GM19099 (cell line): Measurements from ENCODE around the gene TEX48.

Experiments used
- POLR2A ChIP-seq: IDR thresholded peaks from 3 replicates; pipeline ENCODE4 v1.6.1; 2011; ENCODE audit warnings: low read depth; ENCODE audit not compliant: insufficient read length; ENCODE audit errors: extremely low read depth

Gene TEX48

GRCh38 chr9:114680259-114681001, 1.6 kb downstream of the TEX48 start:
- no peak for TF ChIP-seq POLR2A

- TF ChIP-seq POLR2A, result no peak
Observed at GRCh38 chr9:114678795-114679194, 3.2 kb downstream of the TEX48 start.

DNA sequence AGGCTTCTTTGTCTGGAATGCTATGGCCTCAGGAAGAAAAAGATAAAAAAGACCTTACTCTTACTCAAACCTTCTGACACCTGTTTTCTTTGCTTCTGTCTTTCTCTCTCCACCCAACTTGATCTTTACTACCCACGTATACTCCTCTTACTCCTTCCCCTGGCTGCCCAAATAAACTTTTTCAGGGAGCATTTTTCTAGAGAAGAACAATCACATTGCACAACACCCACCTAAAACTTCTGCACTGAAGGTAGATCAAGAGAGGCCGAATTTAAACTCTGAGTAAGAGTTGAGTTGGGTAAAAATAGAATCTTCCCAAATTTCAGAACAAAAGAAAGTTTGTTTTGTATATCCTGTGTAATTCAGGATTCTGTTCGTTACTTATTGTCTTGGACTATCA, 3.9 kb downstream of the TEX48 start:
- no peak for TF ChIP-seq POLR2A

- TF ChIP-seq POLR2A, result no peak
Observed at GRCh38 chr9:114677418-114677817, 4.6 kb downstream of the TEX48 start.

DNA sequence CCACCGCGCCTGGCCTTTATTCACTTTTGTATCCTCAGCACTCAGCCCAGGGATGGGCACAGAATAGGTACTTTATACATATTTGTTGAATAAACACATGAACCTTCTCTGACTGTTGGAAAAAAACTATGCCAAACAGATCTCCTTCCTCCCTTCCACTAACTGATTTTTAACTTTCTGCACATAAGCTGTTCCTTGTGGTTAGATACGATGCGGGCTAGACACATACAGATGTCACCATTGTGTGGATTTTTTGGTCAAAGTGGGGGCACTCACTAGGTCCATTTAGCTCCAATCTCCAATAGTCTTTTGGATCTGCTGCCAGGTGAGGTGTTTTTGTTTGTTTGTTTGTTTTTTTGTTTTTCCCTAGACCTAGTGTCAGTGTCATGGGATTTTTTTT, 5.1 kb downstream of the TEX48 start:
- TF ChIP-seq POLR2A, result no peak

DNA sequence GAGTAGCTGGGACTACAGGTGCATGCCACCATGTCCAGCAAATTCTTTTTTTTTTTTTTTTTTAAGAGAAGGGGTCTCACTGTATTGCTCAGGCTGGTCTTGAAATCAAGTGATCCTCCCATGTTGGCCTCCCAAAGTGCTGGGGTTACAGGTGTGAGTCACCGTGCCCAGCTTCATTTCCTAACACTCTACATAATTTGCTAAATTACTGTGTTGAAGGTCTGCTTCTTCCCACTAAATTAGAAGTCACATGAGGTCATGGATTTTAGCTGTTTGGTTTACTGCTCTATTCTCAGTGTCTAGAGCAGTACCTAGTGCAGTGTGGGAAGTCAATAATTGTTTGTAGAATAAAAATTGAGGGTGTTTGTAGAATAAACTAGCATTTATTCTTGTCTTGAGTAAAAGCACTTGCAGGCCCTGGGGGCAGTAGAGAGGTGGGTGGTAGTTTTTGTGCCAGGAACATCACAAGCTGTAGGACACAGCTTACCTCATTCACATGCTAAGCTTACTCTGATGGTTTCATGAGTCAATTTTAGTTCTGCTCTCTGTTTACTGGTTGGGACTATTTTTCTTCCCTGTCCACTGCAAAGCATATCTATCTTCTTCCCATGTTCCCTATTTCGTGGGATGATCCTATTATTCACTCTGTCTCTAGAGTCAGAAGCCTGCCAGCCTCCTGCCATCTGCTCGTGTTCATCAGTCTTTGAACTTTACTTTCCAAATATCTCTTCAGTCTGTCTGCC, 7.0 kb downstream of the TEX48 start:
- TF ChIP-seq POLR2A, result no peak

DNA sequence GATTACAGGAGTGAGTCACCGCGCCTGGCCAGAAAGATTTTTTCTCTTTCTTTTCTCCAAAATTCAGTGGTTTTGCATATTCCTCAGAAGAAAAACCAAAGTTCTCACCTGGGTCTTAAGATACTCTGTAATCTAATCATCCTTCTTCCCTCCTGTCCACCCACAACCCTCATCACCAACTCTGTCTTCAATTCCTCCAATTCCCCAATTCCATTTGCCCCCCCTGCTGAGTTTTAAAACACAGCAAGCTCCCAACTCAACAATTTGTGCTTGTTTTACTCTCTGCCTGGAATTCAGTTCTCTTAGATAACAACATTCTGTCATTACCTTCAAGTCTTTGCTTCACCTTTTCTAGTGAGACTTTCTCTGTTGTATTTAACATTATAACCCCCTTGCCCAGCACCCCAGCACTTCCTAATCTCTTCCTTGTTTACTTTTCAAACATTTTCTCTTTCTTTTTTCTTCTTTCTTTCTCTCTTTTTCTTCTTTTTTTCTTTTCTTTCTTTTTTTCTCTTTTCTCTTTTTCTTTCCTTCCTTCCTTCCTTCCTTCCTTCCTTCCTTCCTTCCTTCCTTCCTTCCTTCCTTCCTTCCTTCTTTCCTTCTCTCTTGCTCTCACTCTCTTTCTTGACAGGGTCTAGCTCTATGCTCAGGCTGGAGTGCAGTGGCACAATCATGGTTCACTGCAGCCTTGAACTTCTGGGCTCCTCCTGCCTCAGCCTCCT, 7.8 kb downstream of the TEX48 start:
- TF ChIP-seq POLR2A, result no peak

- TF ChIP-seq POLR2A, result no peak
Observed at GRCh38 chr9:114671605-114672004, 10.4 kb downstream of the TEX48 start.

DNA sequence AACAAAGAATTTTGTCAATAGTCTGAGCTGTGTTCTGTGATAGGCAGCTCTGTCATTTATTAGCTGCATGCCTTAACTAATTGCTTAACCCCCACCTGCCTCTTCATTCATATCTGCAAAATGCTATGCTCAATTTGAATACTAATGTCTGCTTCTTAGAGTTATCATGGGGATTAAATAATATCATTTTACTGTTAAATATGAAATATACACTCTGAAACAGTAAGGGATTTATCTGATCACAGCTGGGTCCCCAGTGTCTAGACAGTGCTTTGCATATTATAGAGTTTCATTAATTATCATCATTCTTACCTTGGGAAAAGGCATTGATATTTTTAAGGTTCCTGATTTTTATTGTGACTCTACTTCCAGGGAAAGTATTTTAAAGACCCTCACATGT, 12.0 kb downstream of the TEX48 start:
- TF ChIP-seq POLR2A, result no peak

DNA sequence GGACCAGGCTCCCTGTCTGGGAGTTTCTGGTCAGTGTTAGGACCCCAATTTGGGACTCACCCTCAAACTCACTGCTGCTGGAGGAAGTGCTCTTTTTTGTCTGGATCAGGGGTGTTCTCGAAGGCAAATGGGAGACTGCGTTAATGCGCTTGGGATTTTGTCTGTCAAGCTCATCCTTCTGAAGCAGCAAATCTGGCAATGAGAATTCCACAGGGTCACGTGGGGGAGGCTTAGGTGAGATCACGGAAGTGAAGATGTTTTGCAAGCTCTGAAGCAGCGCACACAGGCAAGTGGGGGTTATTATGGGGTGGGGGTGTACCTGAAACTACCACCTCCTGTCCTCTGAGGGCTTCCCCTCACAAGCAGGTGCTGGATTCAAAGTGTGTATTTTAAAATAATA, 13.8 kb downstream of the TEX48 start:
- TF ChIP-seq POLR2A, result no peak

GRCh38 chr9:114666851-114667250, 15.1 kb downstream of the TEX48 start:
- no peak for TF ChIP-seq POLR2A

DNA sequence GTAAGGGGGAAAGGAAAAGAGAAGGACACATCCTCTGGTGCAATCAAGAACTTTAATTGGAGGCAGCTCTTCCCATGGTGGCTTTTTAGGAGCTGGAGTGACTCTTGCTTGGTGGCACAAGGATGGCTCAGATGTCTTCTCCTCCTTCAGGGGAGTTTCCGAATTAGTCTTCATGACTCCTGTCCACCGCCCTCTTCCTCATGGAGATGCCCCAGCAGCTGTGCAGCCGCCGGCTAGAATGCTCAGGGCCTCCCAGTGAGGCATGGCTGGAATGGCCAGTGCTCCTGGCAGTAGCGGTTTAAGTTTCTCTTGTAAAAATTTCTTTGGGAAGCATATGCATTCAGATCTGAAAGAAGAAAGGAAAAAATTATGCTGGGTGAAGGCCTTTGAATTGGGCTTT, 15.6 kb downstream of the TEX48 start:
- no peak for TF ChIP-seq POLR2A

- no peak for TF ChIP-seq POLR2A
Observed at GRCh38 chr9:114664181-114664580, 17.8 kb downstream of the TEX48 start.

DNA sequence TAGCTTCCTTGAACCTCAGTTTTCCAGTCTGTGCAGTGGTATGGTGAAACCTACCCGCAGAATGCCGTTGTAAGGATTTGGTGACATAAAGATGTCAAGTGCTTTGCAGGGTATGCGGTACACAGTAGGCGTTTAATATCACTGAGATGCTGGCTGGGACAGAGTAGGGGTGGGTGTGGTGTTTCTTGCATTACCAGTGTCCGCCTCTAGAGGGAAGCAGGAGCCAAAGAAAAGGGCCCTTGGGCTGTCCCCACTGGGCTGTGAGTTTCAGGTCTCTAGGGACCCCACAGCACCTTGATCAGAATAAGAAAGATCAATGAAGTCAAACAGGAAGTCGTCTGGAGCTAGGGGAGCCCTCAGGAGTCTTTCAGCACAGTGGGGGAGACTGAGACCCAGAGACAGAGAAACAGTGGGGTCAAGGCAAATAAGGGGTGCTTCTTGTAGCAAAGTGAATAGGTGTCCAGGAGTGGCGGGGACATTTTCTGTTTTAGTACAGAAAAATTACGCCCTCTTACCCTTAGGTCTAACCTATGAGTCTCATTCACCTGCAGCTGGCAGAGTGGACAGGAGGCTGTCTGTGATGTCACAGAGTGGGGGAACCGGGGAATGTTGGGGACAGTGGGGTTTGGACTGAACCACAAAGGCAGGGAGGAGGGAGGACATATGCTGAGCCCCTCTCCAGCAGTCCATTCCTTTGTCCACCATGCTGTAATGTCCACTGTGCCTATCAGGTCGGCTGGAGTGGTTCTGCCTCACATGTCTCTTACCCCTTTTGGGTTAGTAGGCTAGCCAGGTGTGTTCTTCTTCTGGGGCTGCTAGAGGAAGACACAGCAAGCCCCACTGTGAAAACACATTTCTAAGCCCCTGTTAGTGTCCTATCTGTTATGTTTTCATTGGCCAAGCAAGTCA, 19.7 kb downstream of the TEX48 start:
- TF ChIP-seq POLR2A, result no peak

DNA sequence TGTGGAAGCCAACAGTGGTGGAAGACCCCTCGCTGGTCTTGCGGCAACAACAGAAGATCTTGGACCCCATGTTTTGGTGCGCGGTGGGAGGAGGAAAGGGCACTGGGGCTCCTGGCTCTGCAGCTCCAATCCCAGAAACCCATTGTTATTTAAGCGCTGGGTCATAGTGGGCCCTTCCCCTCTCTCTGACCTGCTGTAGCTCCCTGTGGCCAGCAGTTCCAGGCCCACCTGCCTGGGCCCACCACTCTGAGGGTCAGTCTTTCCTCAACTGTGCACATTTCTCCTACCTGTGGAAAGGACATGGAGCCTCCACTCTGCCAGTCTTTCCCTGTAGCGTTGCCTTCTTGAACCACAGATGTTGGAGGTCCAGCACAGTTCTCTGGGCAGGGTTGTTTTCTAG, 24.3 kb downstream of the TEX48 start, which contains the start of gene TEX53:
Gene TEX53, minus strand, starts transcription at position 101 of the 400 bp plus-strand sequence. Its CDS starts 31 bp downstream, at position 70.
- TF ChIP-seq POLR2A, result no peak
